Mesendoderm (in vitro differentiated cells): ENCODE data around the gene ZNF614.
A peak's percentile ranks its signal among the peaks of the same experiment; 100 is the strongest.
"Not testable (repeated sequence)": the region's sequence is repeated elsewhere in the genome, so short reads cannot be mapped to it uniquely, and the experiment has no call there.

ENCODE experiments used
- DNase-seq: peaks from one replicate; pipeline ENCODE4 v3.0.0; 2013
- H2AK5ac ChIP-seq: 2 replicates; pipeline ENCODE4 v1.6.1; 2013; ENCODE audit warnings: low read length, inconsistent platforms
- H2BK120ac ChIP-seq: 2 replicates; pipeline ENCODE4 v1.6.1; 2013; ENCODE audit warnings: low read depth, mild to moderate bottlenecking, low read length, moderate library complexity, mixed read lengths
- H2BK15ac ChIP-seq: replicated peaks from 2 replicates; pipeline ENCODE4 v1.6.1; 2013; ENCODE audit warnings: low read depth, mild to moderate bottlenecking, moderate library complexity
- H2BK5ac ChIP-seq: 2 replicates; pipeline ENCODE4 v1.6.1; 2013; ENCODE audit warnings: low read length, inconsistent platforms
- H3K18ac ChIP-seq: 2 replicates; pipeline ENCODE4 v1.6.1; 2013; ENCODE audit warnings: mild to moderate bottlenecking, low read length, mixed read lengths
- H3K23ac ChIP-seq: one replicate; pipeline ENCODE4 v1.6.1; 2013; ENCODE audit warnings: low read length
- H3K27ac ChIP-seq: 2 replicates; pipeline ENCODE4 v1.5.1; 2013; ENCODE audit warnings: low read depth, mild to moderate bottlenecking, inconsistent platforms, low read length, moderate library complexity
- H3K27me3 ChIP-seq: 2 replicates; pipeline ENCODE4 v1.6.1; 2013; ENCODE audit warnings: low read length, control low read depth, mild to moderate bottlenecking, inconsistent platforms; ENCODE audit not compliant: insufficient read depth, poor library complexity
- H3K36me3 ChIP-seq: 2 replicates; pipeline ENCODE4 v1.6.1; 2013; ENCODE audit warnings: low read length, inconsistent platforms; ENCODE audit not compliant: control insufficient read depth, insufficient read depth
- H3K4ac ChIP-seq: one replicate; pipeline ENCODE4 v1.6.1; 2013; ENCODE audit warnings: low read depth, mild to moderate bottlenecking, low read length, moderate library complexity
- H3K4me1 ChIP-seq: 2 replicates; pipeline ENCODE4 v1.6.1; 2013; ENCODE audit warnings: low read depth, low read length, inconsistent platforms; ENCODE audit not compliant: control insufficient read depth
- H3K4me2 ChIP-seq: 2 replicates; pipeline ENCODE4 v1.6.1; 2013; ENCODE audit warnings: low read length
- H3K4me3 ChIP-seq: 2 replicates; pipeline ENCODE4 v1.5.1; 2013; ENCODE audit warnings: mild to moderate bottlenecking, low read length
- H3K56ac ChIP-seq: one replicate; pipeline ENCODE4 v1.6.1; 2013; ENCODE audit warnings: low read length
- H3K79me1 ChIP-seq: 2 replicates; pipeline ENCODE4 v1.6.1; 2013; ENCODE audit warnings: low read length, inconsistent platforms
- H3K79me2 ChIP-seq: 2 replicates; pipeline ENCODE4 v1.6.1; 2013; ENCODE audit warnings: mild to moderate bottlenecking, low read length; ENCODE audit not compliant: control insufficient read depth, insufficient read depth
- H3K9ac ChIP-seq: 2 replicates; pipeline ENCODE4 v1.6.1; 2013; ENCODE audit warnings: low read length, inconsistent platforms
- H4K5ac ChIP-seq: one replicate; pipeline ENCODE4 v1.6.1; 2013; ENCODE audit warnings: low read length
- H4K8ac ChIP-seq: one replicate; pipeline ENCODE4 v1.6.1; 2013; ENCODE audit warnings: low read depth, mild to moderate bottlenecking, control low read depth, low read length, moderate library complexity
- WGBS: extraction: QIAGEN DNeasy Blood & Tissue Kit; methylation state at CpG from one replicate; pipeline ENCODE4 v1.1.7; 2013; ENCODE audit warnings: low lambda C conversion rate, missing lambda C conversion rate; ENCODE audit not compliant: insufficient coverage; ENCODE audit errors: extremely low coverage; 5-methylcytosine and 5-hydroxymethylcytosine counted together

ZNF614 gene

GRCh38 chr19:51975787-51976186 is 52.4 kb downstream of the ZNF614 start:
- H4K8ac ChIP-seq, H4K5ac ChIP-seq, H3K18ac ChIP-seq, H3K4ac ChIP-seq, H3K79me1 ChIP-seq, H3K36me3 ChIP-seq, H3K4me2 ChIP-seq, H3K56ac ChIP-seq, H2BK120ac ChIP-seq, H2BK5ac ChIP-seq, H3K4me3 ChIP-seq, H3K79me2 ChIP-seq, H3K27me3 ChIP-seq, H3K27ac ChIP-seq, H2BK15ac ChIP-seq, H3K9ac ChIP-seq, H2AK5ac ChIP-seq, H3K4me1 ChIP-seq, H3K23ac ChIP-seq, DNase-seq: not testable (repeated sequence)
- no CpG with 5 or more reads among the region's 17 CpGs for WGBS

- Histone ChIP-seq H3K4me3 (no peak overlapping the region), H3K79me2 (no peaks in the 10 kb centered on the region), H3K18ac (no peak overlapping the region), H3K27ac (no peak overlapping the region), H3K36me3 (peaks cover 10% of the 10 kb centered on the region), H3K4ac (no peak overlapping the region), H3K4me2 (no peak overlapping the region), H3K79me1 (no peaks in the 10 kb centered on the region), H2AK5ac (no peak overlapping the region), H3K27me3 (no peaks in the 10 kb centered on the region), H4K8ac (no peak overlapping the region), H3K23ac (no peak overlapping the region), H4K5ac (no peak overlapping the region), H3K9ac (no peak overlapping the region), H3K4me1 (no peaks in the 10 kb centered on the region), H2BK120ac (no peak overlapping the region), H2BK5ac (no peak overlapping the region), H2BK15ac (no peak overlapping the region), H3K56ac (no peak overlapping the region)
- no CpG with 5 or more reads among the region's 4 CpGs for WGBS
- DNase-seq, result peak; percentile 66
These were observed 56.6 kb downstream of the ZNF614 start for GRCh38 chr19:51971624-51972023.

- Histone ChIP-seq H3K27ac (no peak overlapping the region), H2BK120ac (no peak overlapping the region), H3K79me2 (no peaks in the 10 kb centered on the region), H3K9ac (no peak overlapping the region), H2AK5ac (no peak overlapping the region), H2BK5ac (no peak overlapping the region), H2BK15ac (no peak overlapping the region), H3K27me3 (no peaks in the 10 kb centered on the region), H3K4me2 (no peak overlapping the region), H4K5ac (no peak overlapping the region), H3K18ac (no peak overlapping the region), H3K4ac (no peak overlapping the region), H3K79me1 (no peaks in the 10 kb centered on the region), H3K56ac (no peak overlapping the region), H4K8ac (no peak overlapping the region), H3K4me3 (peak overlapping the region; percentile 28), H3K36me3 (peaks cover 10% of the 10 kb centered on the region), H3K23ac (no peak overlapping the region), H3K4me1 (no peaks in the 10 kb centered on the region)
- no peak for DNase-seq
- no CpG with 5 or more reads among the region's 1 CpG for WGBS
These were observed 57.5 kb downstream of the ZNF614 start for GRCh38 chr19:51970718-51971117.

GRCh38 chr19:51965583-51965982 is 62.6 kb downstream of the ZNF614 start:
- no CpG with 5 or more reads among the region's 5 CpGs for WGBS

More at GRCh38 chr19:51965583-51965982, 62.6 kb downstream of the ZNF614 start:
- no peaks in the 10 kb centered on the region for H3K27me3 ChIP-seq
- H4K8ac ChIP-seq, result no peak overlapping the region
- no peak overlapping the region for H3K4me3 ChIP-seq
- no peak overlapping the region for H4K5ac ChIP-seq
- no peak overlapping the region for H3K18ac ChIP-seq
- no peak overlapping the region for H3K56ac ChIP-seq
- H2BK15ac ChIP-seq, result no peak overlapping the region
- no peak overlapping the region for H3K9ac ChIP-seq
- H3K79me2 ChIP-seq, result no peaks in the 10 kb centered on the region
- H2AK5ac ChIP-seq, result no peak overlapping the region
- peaks cover 2% of the 10 kb centered on the region for H3K4me1 ChIP-seq
- no peak overlapping the region for H3K23ac ChIP-seq
- no peak overlapping the region for H2BK5ac ChIP-seq
- H3K79me1 ChIP-seq, result no peaks in the 10 kb centered on the region
- H2BK120ac ChIP-seq, result no peak overlapping the region
- H3K4me2 ChIP-seq, result no peak overlapping the region
- H3K4ac ChIP-seq, result no peak overlapping the region
- H3K36me3 ChIP-seq, result peaks cover 4% of the 10 kb centered on the region
- no peak overlapping the region for H3K27ac ChIP-seq
- no peak for DNase-seq
